IMR-90 (cell line): Measurements from ENCODE around the gene TMPRSS3. TPM values are rescaled to one million over a fixed set of nuclear protein-coding genes. Genes with fewer than 3 reads are reported as not detected.

Experiments used
- ATAC-seq: fragments of 200-7000 bp; cut with Tn5 transposase; 2 replicates; pipeline ENCODE4 v1.9.1; 2020; ENCODE audit warnings: low read depth, mild to moderate bottlenecking, moderate library complexity
- BruUV-seq: library from RNA; stranded (reverse); fragments of 400-500 nt; replicated peaks from 2 replicates; lab custom pipeline; 2021; lab: Mats Ljungman, UMichigan
- CTCF ChIA-PET: fragments of 300-600 bp; formaldehyde crosslinking; extraction: SDS; loops from one replicate; lab custom pipeline; 2021; ENCODE audit warnings: antibody characterized with exemption; lab: Yijun Ruan, JAX
- POLR2A ChIA-PET: fragments of 300-600 bp; sonication (Branson Sonifier 250); formaldehyde crosslinking; loops from one replicate; lab custom pipeline; 2022; ENCODE audit warnings: antibody characterized with exemption; ENCODE audit not compliant: unreplicated experiment; lab: Charles Lee
- DNase-seq: peaks from one replicate; pipeline ENCODE4 v3.0.0; 2013
- H2AFZ ChIP-seq: replicated peaks from 2 replicates; pipeline ENCODE3; 2013; ENCODE audit warnings: low read length, mild to moderate bottlenecking; ENCODE audit not compliant: poor library complexity
- H2AK5ac ChIP-seq: 2 replicates; pipeline ENCODE4 v1.6.1; 2013; ENCODE audit warnings: low read depth, low read length, inconsistent platforms
- H2AK9ac ChIP-seq: replicated peaks from 2 replicates; pipeline ENCODE3; 2013; ENCODE audit warnings: mild to moderate bottlenecking, low read depth, low read length, moderate library complexity; ENCODE audit not compliant: poor library complexity
- H2BK120ac ChIP-seq: 2 replicates; pipeline ENCODE4 v1.6.1; 2013; ENCODE audit warnings: low read depth, low read length, inconsistent platforms
- H2BK15ac ChIP-seq: 3 replicates; pipeline ENCODE4 v1.6.1; 2013; ENCODE audit warnings: low read depth, low read length, inconsistent platforms
- H2BK20ac ChIP-seq: 2 replicates; pipeline ENCODE4 v1.6.1; 2013; ENCODE audit warnings: low read depth, mild to moderate bottlenecking, inconsistent platforms, low read length, moderate library complexity
- H2BK5ac ChIP-seq: 2 replicates; pipeline ENCODE4 v1.6.1; 2013; ENCODE audit warnings: mild to moderate bottlenecking, low read depth, low read length, inconsistent platforms; ENCODE audit not compliant: poor library complexity, severe bottlenecking
- H3K14ac ChIP-seq: replicated peaks from 2 replicates; pipeline ENCODE4 v1.6.1; 2013; ENCODE audit warnings: low read depth, low read length, inconsistent platforms
- H3K18ac ChIP-seq: 2 replicates; pipeline ENCODE4 v1.6.1; 2013; ENCODE audit warnings: low read depth, low read length, control low read depth
- H3K23ac ChIP-seq: 2 replicates; pipeline ENCODE4 v1.6.1; 2013; ENCODE audit warnings: low read depth, low read length, inconsistent platforms
- H3K27ac ChIP-seq: 2 replicates; pipeline ENCODE4 v1.5.1; 2013; ENCODE audit warnings: mild to moderate bottlenecking, control low read depth, low read length; ENCODE audit not compliant: insufficient read depth
- H3K27me3 ChIP-seq: 2 replicates; pipeline ENCODE4 v1.6.1; 2013; ENCODE audit warnings: low read length; ENCODE audit not compliant: control insufficient read depth, insufficient read depth
- H3K36me3 ChIP-seq: 2 replicates; pipeline ENCODE4 v1.6.1; 2013; ENCODE audit warnings: low read length, mixed read lengths; ENCODE audit not compliant: control insufficient read depth, insufficient read depth
- H3K4ac ChIP-seq: 2 replicates; pipeline ENCODE4 v1.6.1; 2013; ENCODE audit warnings: low read depth, low read length, inconsistent platforms
- H3K4me1 ChIP-seq: 2 replicates; pipeline ENCODE4 v1.6.1; 2013; ENCODE audit warnings: low read length, mixed read lengths; ENCODE audit not compliant: control insufficient read depth, insufficient read depth
- H3K4me2 ChIP-seq: 2 replicates; pipeline ENCODE4 v1.6.1; 2013; ENCODE audit warnings: low read depth, mild to moderate bottlenecking, control low read depth, low read length, moderate library complexity
- H3K4me3 ChIP-seq: 2 replicates; pipeline ENCODE4 v1.5.1; 2013; ENCODE audit warnings: low read depth, mild to moderate bottlenecking, control low read depth, low read length, moderate library complexity; ENCODE audit not compliant: insufficient read depth
- H3K56ac ChIP-seq: 2 replicates; pipeline ENCODE4 v1.6.1; 2013; ENCODE audit warnings: low read length, inconsistent platforms; ENCODE audit not compliant: insufficient read depth; ENCODE audit errors: extremely low read depth
- H3K79me1 ChIP-seq, 2 experiments: 2 replicates each; pipeline ENCODE4 v1.6.1; 2013; ENCODE audit warnings: low read length in 2 of 2, inconsistent platforms in 1 of 2, low read depth in 1 of 2
- H3K9ac ChIP-seq: 2 replicates; pipeline ENCODE4 v1.6.1; 2013; ENCODE audit warnings: low read depth, low read length, control low read depth
- H3K9me1 ChIP-seq: 2 replicates; pipeline ENCODE4 v1.6.1; 2013; ENCODE audit warnings: low read length, inconsistent platforms; ENCODE audit not compliant: insufficient read depth
- H3K9me3 ChIP-seq: 2 replicates; pipeline ENCODE4 v1.6.1; 2013; ENCODE audit warnings: low read length; ENCODE audit not compliant: control insufficient read depth, insufficient read depth
- H4K20me1 ChIP-seq: 2 replicates; pipeline ENCODE4 v1.6.1; 2013; ENCODE audit warnings: low read length, inconsistent platforms; ENCODE audit not compliant: insufficient read depth
- H4K5ac ChIP-seq: 2 replicates; pipeline ENCODE4 v1.6.1; 2013; ENCODE audit warnings: mild to moderate bottlenecking, low read depth, low read length, control low read depth
- H4K8ac ChIP-seq, 2 experiments: 2 replicates each; pipeline ENCODE4 v1.6.1; 2013; ENCODE audit warnings: low read depth in 2 of 2, low read length in 2 of 2, control low read depth in 1 of 2, inconsistent platforms in 1 of 2
- H4K91ac ChIP-seq: 2 replicates; pipeline ENCODE4 v1.6.1; 2013; ENCODE audit warnings: low read depth, low read length, inconsistent platforms; ENCODE audit not compliant: insufficient read depth
- CEBPB ChIP-seq: IDR thresholded peaks from 2 replicates; pipeline ENCODE4 v1.6.1; 2012; ENCODE audit warnings: low read depth, low read length, improper control_type of control experiment
- CHD1 ChIP-seq: IDR thresholded peaks from 2 replicates; pipeline ENCODE4 v1.6.1; 2012; ENCODE audit warnings: low read depth, low read length, improper control_type of control experiment
- FOS ChIP-seq: fragments of 150-350 bp; IDR thresholded peaks from 2 replicates; pipeline ENCODE4 v1.6.1; 2016; ENCODE audit warnings: low read depth, low read length
- MAZ ChIP-seq: IDR thresholded peaks from 2 replicates; pipeline ENCODE4 v1.6.1; 2012; ENCODE audit warnings: low read depth, mild to moderate bottlenecking, low read length, improper control_type of control experiment, moderate library complexity, borderline replicate concordance
- POLR2A ChIP-seq: IDR thresholded peaks from 2 replicates; pipeline ENCODE4 v1.6.1; 2012; ENCODE audit warnings: mild to moderate bottlenecking, low read depth, low read length
- RAD21 ChIP-seq: IDR thresholded peaks from 2 replicates; pipeline ENCODE4 v1.6.1; 2012; ENCODE audit warnings: low read length, improper control_type of control experiment
- RCOR1 ChIP-seq: IDR thresholded peaks from 2 replicates; pipeline ENCODE4 v1.6.1; 2012; ENCODE audit warnings: mild to moderate bottlenecking, low read length, improper control_type of control experiment; ENCODE audit not compliant: insufficient replicate concordance
- RFX5 ChIP-seq: IDR thresholded peaks from 2 replicates; pipeline ENCODE4 v1.8.0; 2012; ENCODE audit warnings: low read depth, mild to moderate bottlenecking, low read length, moderate library complexity
- SMC3 ChIP-seq: fragments of 150-350 bp; IDR thresholded peaks from 2 replicates; pipeline ENCODE4 v1.6.1; 2016; ENCODE audit warnings: low read depth, mild to moderate bottlenecking, antibody characterized with exemption, low read length, moderate library complexity
- WGBS, 2 experiments: methylation state at CpG; one replicate each; pipeline versions ENCODE4 v1.1.5 to v1.1.7; 2013; ENCODE audit warnings: missing lambda C conversion rate in 2 of 2; ENCODE audit not compliant: insufficient read length in 1 of 2; ENCODE audit errors: extremely low coverage in 2 of 2; 5-methylcytosine and 5-hydroxymethylcytosine counted together
- dilution Hi-C: fragments of 300-500 bp; cut with HindIII; formaldehyde crosslinking; loops from one replicate; pipeline ENCODE4 v1.14.3; 2018; ENCODE audit warnings: low sequenced_read_pairs; ENCODE audit not compliant: unreplicated experiment
- in situ Hi-C: fragments of 300-500 bp; cut with MboI; formaldehyde crosslinking; loops from 3 replicates; pipeline ENCODE4 v1.14.3; 2019; ENCODE audit warnings: low sequenced_read_pairs, inconsistent platforms, mixed read lengths
- intact Hi-C: fragments of 100-400 bp; cut with micrococcal nuclease; formaldehyde crosslinking; loops from 2 replicates; pipeline ENCODE4 v1.10.0; 2022
- polyA plus RNA-seq, 3 experiments: library from polyadenylated mRNA; depleted of rRNA; stranded (reverse); fragments of >200 nt; gene quantifications; 2 replicates each; pipeline ENCODE4 v1.2.3, GENCODE V29; 2012; ENCODE audit warnings: low replicate concordance in 1 of 3
- total RNA-seq: library from RNA; depleted of rRNA; stranded (reverse); fragments of >200 nt; gene quantifications from 2 replicates; pipeline ENCODE4 v1.2.3, GENCODE V29; 2012
- TF ChIP-seq, protein P1 (sequence below): conservative IDR thresholded peaks from 2 replicates; pipeline ENCODE4 v1.5.1; 2012; ENCODE audit warnings: mild to moderate bottlenecking, low read depth, low read length, improper control_type of control experiment

Gene TMPRSS3
- total and polyA plus RNA-seq, 2 of the 4 experiments (the other 2 are of a cell fraction), result not detected

- TF ChIP-seq RFX5, result no peak
- no peak for TF ChIP-seq POLR2A
Observed at GRCh38 chr21:42349420-42350317, 46.2 kb downstream of the TMPRSS3 start (continued).

GRCh38 chr21:42348762-42349161 lies 47.1 kb downstream of the TMPRSS3 start:
- no peaks in the 10 kb centered on the region for H4K20me1 ChIP-seq

More at GRCh38 chr21:42348762-42349161, 47.1 kb downstream of the TMPRSS3 start:
- no peak overlapping the region for H3K23ac ChIP-seq
- no peak for DNase-seq
- ChIA-PET CTCF (no interaction called here), POLR2A (no interaction called here)
- H3K4me3 ChIP-seq, result no peak overlapping the region
- no peak overlapping the region for H3K27ac ChIP-seq
- WGBS, 2 experiments, result 50% methylated on average over 1 of the region's 2 CpGs; no CpG with 5 or more reads in 1 of the 2 experiments
- no peak overlapping the region for H2AK9ac ChIP-seq
- H2BK15ac ChIP-seq, result no peak overlapping the region
- H3K9ac ChIP-seq, result no peak overlapping the region
- H3K14ac ChIP-seq, result no peak overlapping the region
- in situ Hi-C loops (no loop called here), intact Hi-C loops (no loop called here), dilution Hi-C loops (no loop called here)
- no peaks in the 10 kb centered on the region for H3K36me3 ChIP-seq
- H3K4me1 ChIP-seq, result no peaks in the 10 kb centered on the region
- no peaks in the 10 kb centered on the region for H3K9me1 ChIP-seq
- H4K8ac ChIP-seq, result no peak overlapping the region
- no peak overlapping the region for H2BK5ac ChIP-seq
- no peak overlapping the region for H3K18ac ChIP-seq
- peaks cover 19% of the 10 kb centered on the region; the same call in 1 of the 2 replicates for H3K27me3 ChIP-seq
- ATAC-seq, result no peak
- H3K56ac ChIP-seq, result no peak overlapping the region
- H2BK20ac ChIP-seq, result no peak overlapping the region
- no peak for TF ChIP-seq FOS
- TF ChIP-seq RAD21, result no peak
- TF ChIP-seq CEBPB, result no peak
- no peak for TF ChIP-seq RCOR1
- TF ChIP-seq SMC3, result no peak
- no peak for TF ChIP-seq CHD1
- no peak for TF ChIP-seq MAZ
- TF ChIP-seq, protein P1, sequence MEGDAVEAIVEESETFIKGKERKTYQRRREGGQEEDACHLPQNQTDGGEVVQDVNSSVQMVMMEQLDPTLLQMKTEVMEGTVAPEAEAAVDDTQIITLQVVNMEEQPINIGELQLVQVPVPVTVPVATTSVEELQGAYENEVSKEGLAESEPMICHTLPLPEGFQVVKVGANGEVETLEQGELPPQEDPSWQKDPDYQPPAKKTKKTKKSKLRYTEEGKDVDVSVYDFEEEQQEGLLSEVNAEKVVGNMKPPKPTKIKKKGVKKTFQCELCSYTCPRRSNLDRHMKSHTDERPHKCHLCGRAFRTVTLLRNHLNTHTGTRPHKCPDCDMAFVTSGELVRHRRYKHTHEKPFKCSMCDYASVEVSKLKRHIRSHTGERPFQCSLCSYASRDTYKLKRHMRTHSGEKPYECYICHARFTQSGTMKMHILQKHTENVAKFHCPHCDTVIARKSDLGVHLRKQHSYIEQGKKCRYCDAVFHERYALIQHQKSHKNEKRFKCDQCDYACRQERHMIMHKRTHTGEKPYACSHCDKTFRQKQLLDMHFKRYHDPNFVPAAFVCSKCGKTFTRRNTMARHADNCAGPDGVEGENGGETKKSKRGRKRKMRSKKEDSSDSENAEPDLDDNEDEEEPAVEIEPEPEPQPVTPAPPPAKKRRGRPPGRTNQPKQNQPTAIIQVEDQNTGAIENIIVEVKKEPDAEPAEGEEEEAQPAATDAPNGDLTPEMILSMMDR, result no peak
- no peaks in the 10 kb centered on the region for H3K79me1 ChIP-seq
- no TSS peak for BruUV-seq
- H2BK120ac ChIP-seq, result no peak overlapping the region
- no peak overlapping the region for H2AK5ac ChIP-seq
- H4K91ac ChIP-seq, result no peak overlapping the region
- H3K4ac ChIP-seq, result no peak overlapping the region
- H3K9me3 ChIP-seq, result no peaks in the 10 kb centered on the region; the same call in 1 of the 2 replicates
- H4K5ac ChIP-seq, result no peak overlapping the region
- no peak overlapping the region for H3K4me2 ChIP-seq
- H2AFZ ChIP-seq, result no peak overlapping the region
